ENCODE results near the gene ZFX.

Gene ZFX

DNA sequence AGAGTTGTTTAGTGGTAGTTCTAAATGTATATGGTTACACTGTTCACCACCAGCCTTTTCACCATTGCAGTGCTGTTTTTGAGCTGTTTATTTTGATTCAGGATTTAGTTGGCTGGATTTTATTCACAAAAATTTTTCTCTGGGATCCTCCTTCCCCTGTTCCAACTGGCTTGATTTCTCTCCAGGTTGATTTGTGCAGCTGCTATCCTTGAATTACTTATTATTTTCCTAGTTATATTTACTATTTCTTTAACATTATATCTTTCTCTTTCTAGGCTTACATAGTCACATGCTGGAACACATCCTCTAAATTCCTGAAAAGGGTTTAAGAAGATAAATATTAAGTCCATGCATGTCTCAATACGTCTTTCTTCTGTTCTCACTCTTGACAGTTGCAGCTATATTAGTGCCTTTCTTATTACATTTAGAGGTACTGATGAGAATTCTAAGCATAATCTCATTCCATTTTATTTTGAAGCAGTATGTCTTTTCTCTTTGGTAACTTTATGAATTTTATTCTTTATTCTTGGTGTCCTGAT is 82.2 kb downstream of the ZFX start:
- TF ChIP-seq SIN3A (IDR thresholded peaks at IDR 0.05; ENCODE audit: borderline replicate concordance, insufficient read depth, low read length) (no peak), TAF1 (IDR thresholded peaks at IDR 0.05; ENCODE audit: borderline replicate concordance, insufficient read depth, low read length) (no peak), POLR2AphosphoS5 (IDR thresholded peaks at IDR 0.05; ENCODE audit: low read depth, low read length) (no peak), FOXP2 (optimal IDR thresholded peaks at IDR 0.05; ENCODE audit: borderline replicate concordance, extremely low read depth, extremely low read length, insufficient read depth) (no peak)
- TF ChIP-seq, protein P1, sequence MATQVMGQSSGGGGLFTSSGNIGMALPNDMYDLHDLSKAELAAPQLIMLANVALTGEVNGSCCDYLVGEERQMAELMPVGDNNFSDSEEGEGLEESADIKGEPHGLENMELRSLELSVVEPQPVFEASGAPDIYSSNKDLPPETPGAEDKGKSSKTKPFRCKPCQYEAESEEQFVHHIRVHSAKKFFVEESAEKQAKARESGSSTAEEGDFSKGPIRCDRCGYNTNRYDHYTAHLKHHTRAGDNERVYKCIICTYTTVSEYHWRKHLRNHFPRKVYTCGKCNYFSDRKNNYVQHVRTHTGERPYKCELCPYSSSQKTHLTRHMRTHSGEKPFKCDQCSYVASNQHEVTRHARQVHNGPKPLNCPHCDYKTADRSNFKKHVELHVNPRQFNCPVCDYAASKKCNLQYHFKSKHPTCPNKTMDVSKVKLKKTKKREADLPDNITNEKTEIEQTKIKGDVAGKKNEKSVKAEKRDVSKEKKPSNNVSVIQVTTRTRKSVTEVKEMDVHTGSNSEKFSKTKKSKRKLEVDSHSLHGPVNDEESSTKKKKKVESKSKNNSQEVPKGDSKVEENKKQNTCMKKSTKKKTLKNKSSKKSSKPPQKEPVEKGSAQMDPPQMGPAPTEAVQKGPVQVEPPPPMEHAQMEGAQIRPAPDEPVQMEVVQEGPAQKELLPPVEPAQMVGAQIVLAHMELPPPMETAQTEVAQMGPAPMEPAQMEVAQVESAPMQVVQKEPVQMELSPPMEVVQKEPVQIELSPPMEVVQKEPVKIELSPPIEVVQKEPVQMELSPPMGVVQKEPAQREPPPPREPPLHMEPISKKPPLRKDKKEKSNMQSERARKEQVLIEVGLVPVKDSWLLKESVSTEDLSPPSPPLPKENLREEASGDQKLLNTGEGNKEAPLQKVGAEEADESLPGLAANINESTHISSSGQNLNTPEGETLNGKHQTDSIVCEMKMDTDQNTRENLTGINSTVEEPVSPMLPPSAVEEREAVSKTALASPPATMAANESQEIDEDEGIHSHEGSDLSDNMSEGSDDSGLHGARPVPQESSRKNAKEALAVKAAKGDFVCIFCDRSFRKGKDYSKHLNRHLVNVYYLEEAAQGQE (IDR thresholded peaks at IDR 0.05; ENCODE audit: insufficient read depth in 1 of 2, low read depth in 2 of 2, low read length in 2 of 2): no peak

DNA sequence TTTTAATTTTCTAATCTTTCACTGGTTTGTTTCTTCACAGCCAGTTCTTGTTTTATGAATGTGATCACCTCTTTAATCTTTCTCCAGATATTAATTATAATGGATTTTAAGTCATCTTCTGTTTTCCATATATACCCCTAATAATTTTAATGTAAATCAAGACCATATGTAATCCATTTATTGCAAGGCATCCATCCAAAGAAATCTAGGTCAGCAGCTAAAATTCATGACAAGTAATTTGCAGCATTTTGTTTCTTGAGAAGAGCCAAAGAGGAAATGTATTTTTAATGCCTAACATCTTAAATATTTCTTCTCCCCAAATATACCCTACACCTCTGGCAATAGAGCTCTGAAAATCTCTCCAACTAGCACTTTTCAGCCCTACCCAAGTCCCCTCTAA is 83.3 kb downstream of the ZFX start:
- no peak for TF ChIP-seq FOXP2 (optimal IDR thresholded peaks at IDR 0.05; ENCODE audit: borderline replicate concordance, extremely low read depth, extremely low read length, insufficient read depth)
- TF ChIP-seq TAF1 (IDR thresholded peaks at IDR 0.05; ENCODE audit: borderline replicate concordance, insufficient read depth, low read length): no peak
- TF ChIP-seq SIN3A (IDR thresholded peaks at IDR 0.05; ENCODE audit: borderline replicate concordance, insufficient read depth, low read length): no peak
- TF ChIP-seq, protein P1 (IDR thresholded peaks at IDR 0.05; ENCODE audit: insufficient read depth in 1 of 2, low read depth in 2 of 2, low read length in 2 of 2): no peak
- TF ChIP-seq POLR2AphosphoS5 (IDR thresholded peaks at IDR 0.05; ENCODE audit: low read depth, low read length): no peak

DNA sequence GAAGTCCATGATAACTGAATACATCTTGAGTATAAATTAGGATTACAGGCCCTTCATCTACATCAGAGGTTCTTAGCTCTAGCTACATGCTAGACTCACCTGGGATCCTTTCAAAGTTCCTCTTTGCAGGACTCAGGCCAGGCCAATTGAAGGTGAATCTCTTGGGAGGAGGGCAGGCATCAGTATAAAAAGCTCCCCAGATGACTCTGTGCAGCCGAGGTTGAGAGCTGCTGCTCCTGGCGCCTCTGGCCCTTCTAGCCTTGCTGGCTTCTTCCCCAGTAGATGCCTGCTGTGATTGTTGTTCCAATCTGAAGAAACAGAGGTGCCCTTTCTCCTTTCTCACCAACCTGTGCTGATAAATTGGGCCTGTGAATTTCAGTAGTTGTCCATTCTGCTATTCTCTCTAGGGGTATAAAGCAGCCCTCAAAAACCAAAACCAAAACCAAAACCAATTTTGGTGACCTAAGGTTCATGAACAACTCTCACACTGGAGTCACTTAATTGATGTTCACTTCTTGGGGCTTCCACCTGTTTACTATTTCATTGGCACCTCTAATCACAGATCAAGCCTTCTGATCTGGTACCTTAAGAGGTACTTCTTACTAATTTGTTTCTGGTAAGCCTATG is 85.7 kb downstream of the ZFX start:
- TF ChIP-seq SIN3A (IDR thresholded peaks at IDR 0.05; ENCODE audit: borderline replicate concordance, insufficient read depth, low read length) (no peak), FOXP2 (optimal IDR thresholded peaks at IDR 0.05; ENCODE audit: borderline replicate concordance, extremely low read depth, extremely low read length, insufficient read depth) (no peak), TAF1 (IDR thresholded peaks at IDR 0.05; ENCODE audit: borderline replicate concordance, insufficient read depth, low read length) (no peak), POLR2AphosphoS5 (IDR thresholded peaks at IDR 0.05; ENCODE audit: low read depth, low read length) (no peak)
- TF ChIP-seq, protein P1 (IDR thresholded peaks at IDR 0.05; ENCODE audit: insufficient read depth in 1 of 2, low read depth in 2 of 2, low read length in 2 of 2): no peak

DNA sequence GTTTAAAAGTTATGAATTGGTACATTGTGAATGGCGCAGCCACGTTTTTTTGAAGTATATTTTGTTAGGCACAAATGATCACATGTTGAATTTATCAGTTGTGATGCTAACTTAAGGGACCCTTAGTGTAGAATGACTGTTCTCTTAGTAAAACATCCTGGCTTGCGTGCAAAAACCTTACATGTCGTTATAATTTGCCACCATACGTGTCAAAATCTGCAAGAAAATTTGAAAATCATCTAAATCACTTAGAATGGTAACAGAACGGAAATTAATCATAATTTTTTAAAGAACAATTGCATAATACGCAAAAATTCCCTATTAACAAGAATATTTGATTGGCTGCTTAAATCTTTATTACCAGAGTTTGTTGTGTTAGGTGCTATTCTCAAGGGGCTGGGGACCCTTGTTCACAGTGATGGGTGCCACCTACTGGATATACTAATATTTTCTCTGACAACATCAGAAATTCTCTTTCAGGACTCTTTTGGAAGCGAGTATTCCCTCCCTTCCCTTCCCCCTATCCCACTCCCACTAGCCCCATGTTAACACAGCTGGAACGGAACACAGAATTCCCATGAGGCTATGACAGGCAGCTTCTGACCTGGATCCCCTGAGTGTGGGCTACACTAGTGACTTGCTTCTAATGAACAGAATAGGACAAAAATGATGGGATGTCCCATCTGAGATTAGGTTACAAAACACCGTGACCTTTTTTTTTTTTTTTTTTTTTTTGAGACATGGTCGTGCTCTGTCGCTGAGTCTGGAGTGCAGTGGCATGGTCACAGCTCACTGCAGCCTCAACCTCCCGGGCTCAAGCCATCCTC is 92.5 kb downstream of the ZFX start:
- TF ChIP-seq, protein P1 (IDR thresholded peaks at IDR 0.05; ENCODE audit: insufficient read depth in 1 of 2, low read depth in 2 of 2, low read length in 2 of 2): no peak
- TF ChIP-seq POLR2AphosphoS5 (IDR thresholded peaks at IDR 0.05; ENCODE audit: low read depth, low read length): no peak
- TF ChIP-seq TAF1 (IDR thresholded peaks at IDR 0.05; ENCODE audit: borderline replicate concordance, insufficient read depth, low read length): no peak
- no peak for TF ChIP-seq SIN3A (IDR thresholded peaks at IDR 0.05; ENCODE audit: borderline replicate concordance, insufficient read depth, low read length)
- no peak for TF ChIP-seq FOXP2 (optimal IDR thresholded peaks at IDR 0.05; ENCODE audit: borderline replicate concordance, extremely low read depth, extremely low read length, insufficient read depth)
